H1 (cell line): ENCODE results near the gene LRRFIP1. TPM values are rescaled to one million over a fixed set of nuclear protein-coding genes. Genes with fewer than 3 reads are reported as not detected.

Source experiments
- GTF2F1 ChIP-seq: IDR thresholded peaks from 2 replicates; pipeline ENCODE4 v1.6.1; 2012; ENCODE audit warnings: low read depth, low read length, improper control_type of control experiment, borderline replicate concordance
- KDM4A ChIP-seq: IDR thresholded peaks from one replicate; pipeline ENCODE4 v1.7.1; 2012; ENCODE audit warnings: low read depth, mild to moderate bottlenecking, moderate library complexity, low read length, inconsistent platforms; ENCODE audit not compliant: severe bottlenecking
- RAD21 ChIP-seq, 2 experiments: IDR thresholded peaks in 1 of 2; conservative IDR thresholded peaks in 1 of 2; 2 replicates each; pipeline ENCODE4 v1.6.1; 2011; ENCODE audit warnings: low read depth in 2 of 2, low read length in 2 of 2, improper control_type of control experiment in 1 of 2, inconsistent platforms in 1 of 2, mild to moderate bottlenecking in 1 of 2, moderate library complexity in 1 of 2
- RNF2 ChIP-seq: fragments of 200-900, 300-1000 bp; sonication (generic); IDR thresholded peaks from 2 replicates; pipeline ENCODE4 v1.7.1; 2016; ENCODE audit warnings: borderline replicate concordance, low read depth, mild to moderate bottlenecking, antibody characterized with exemption, low read length; ENCODE audit not compliant: poor library complexity, severe bottlenecking; ENCODE audit errors: missing control alignments
- SIN3A ChIP-seq, 2 experiments: IDR thresholded peaks in 1 of 2; conservative IDR thresholded peaks in 1 of 2; 2 replicates each; pipeline ENCODE4 v1.6.1; 2011 to 2012; ENCODE audit warnings: low read length in 2 of 2, improper control_type of control experiment in 1 of 2, low read depth in 1 of 2, mild to moderate bottlenecking in 1 of 2
- SP2 ChIP-seq: IDR thresholded peaks from 2 replicates; pipeline ENCODE4 v1.6.1; 2012; ENCODE audit warnings: mild to moderate bottlenecking, low read length, inconsistent platforms
- SUZ12 ChIP-seq: fragments of 200-600 bp; sonication (generic); IDR thresholded peaks from 2 replicates; pipeline ENCODE4 v1.6.1; 2012; ENCODE audit warnings: mild to moderate bottlenecking, inconsistent platforms, low read length, moderate library complexity, mixed read lengths
- polyA plus RNA-seq, 7 experiments: library from polyadenylated mRNA; depleted of rRNA in 3 of 7; stranded (reverse) in 5 of 7; unstranded in 2 of 7; fragments of >200 nt in 5 of 7; fragments of 200-250 nt in 2 of 7; gene quantifications; 1 replicate in 5 of 7; 2 replicates in 1 of 7; 4 replicates in 1 of 7; pipeline versions ENCODE4 v1.2.1 to v1.2.3, GENCODE V29; 2011 to 2013; ENCODE audit warnings: missing spikeins in 2 of 7, mixed read lengths in 2 of 7
- total RNA-seq: library from RNA; stranded (reverse); fragmentation: NEBNext Ultra II Directional; extraction: Animal tissue kit (Norgen Biotek cat#: 25700); gene quantifications from 2 replicates; pipeline ENCODE4 v1.2.1, GENCODE V29; 2021

LRRFIP1 gene
- total and polyA plus RNA-seq, 2 of the 8 experiments (the other 6 are each of a cell fraction or from before 2014, with no cell fraction given): 12.1 to 75.8 TPM

DNA sequence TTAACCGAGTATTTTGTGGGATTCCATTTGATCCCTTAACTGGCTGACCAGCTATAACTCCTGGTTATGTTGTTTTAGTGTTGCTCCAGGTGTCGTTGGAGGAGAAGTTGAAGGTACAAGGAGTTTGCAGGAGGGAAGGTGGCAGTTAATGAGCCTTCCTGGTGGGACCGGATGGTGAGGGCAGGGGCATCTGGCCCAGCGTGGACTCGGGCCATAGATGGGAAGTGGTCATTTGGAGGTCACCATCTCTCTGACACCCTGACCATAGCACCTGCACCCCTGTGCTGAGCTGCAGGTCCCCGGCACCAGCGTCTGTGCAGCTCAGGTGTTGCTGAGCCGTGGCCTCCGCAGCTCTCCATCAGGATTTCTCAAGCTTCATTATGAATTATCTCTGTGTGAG is 119.8 kb downstream of the LRRFIP1 start (continued):
- TF ChIP-seq SP2 (no peak), SUZ12 (no peak), SIN3A (conservative IDR thresholded peaks at IDR 0.05 in 1 of 2, IDR thresholded peaks at IDR 0.05 in 1 of 2; ENCODE audit: low read depth in 1 of 2, low read length in 2 of 2) (no peak), RNF2 (no peak), KDM4A (no peak), GTF2F1 (no peak), RAD21 (IDR thresholded peaks at IDR 0.05 in 1 of 2, conservative IDR thresholded peaks at IDR 0.05 in 1 of 2; ENCODE audit: low read depth in 2 of 2, low read length in 2 of 2) (no peak)
- TF ChIP-seq, all 59 proteins: peak for 0
